Esophagus muscularis mucosa (tissue), 4 donors: Measurements from ENCODE around the gene VAMP3. TPM values are rescaled to one million over a fixed set of nuclear protein-coding genes. Genes with fewer than 3 reads are reported as not detected.

Source experiments
- DNase-seq: peaks from one replicate; pipeline ENCODE4 v3.0.0-alpha.2; 2017; ENCODE audit errors: extremely low spot score
- H3K27ac ChIP-seq, 4 donors: fragments of 200-600 bp; sonication (generic); replicated peaks in 1 of 4; 1 replicate in 3 of 4; 2 replicates in 1 of 4; pipeline ENCODE4 v1.5.1; 2016 to 2019; ENCODE audit warnings: mild to moderate bottlenecking in 1 of 4
- H3K27me3 ChIP-seq, 4 donors: fragments of 200-600 bp; sonication (generic); one replicate each; pipeline versions ENCODE4 v1.5.1 to v1.6.0; 2016 to 2019
- H3K36me3 ChIP-seq, 4 donors: fragments of 200-600 bp; sonication (generic); one replicate each; pipeline ENCODE4 v1.5.1; 2016 to 2019
- H3K4me1 ChIP-seq, 4 donors: fragments of 200-600 bp; sonication (generic); one replicate each; pipeline ENCODE4 v1.5.1; 2016 to 2019
- H3K4me3 ChIP-seq, 4 donors: fragments of 200-600 bp; sonication (generic); 1 replicate in 2 of 4; 2 replicates in 2 of 4; pipeline ENCODE4 v1.5.1; 2016 to 2019; ENCODE audit warnings: mild to moderate bottlenecking in 4 of 4, moderate library complexity in 1 of 4
- H3K9me3 ChIP-seq, 4 donors: fragments of 200-600 bp; sonication (generic); 1 replicate in 3 of 4; 2 replicates in 1 of 4; pipeline ENCODE4 v1.5.1; 2016 to 2019
- EP300 ChIP-seq: sonication (generic); formaldehyde crosslinking; IDR thresholded peaks from one replicate; pipeline ENCODE4 v1.6.1; 2017; ENCODE audit warnings: antibody characterized with exemption
- POLR2A ChIP-seq: fragments of 450-650 bp; IDR thresholded peaks from one replicate; pipeline ENCODE4 v1.6.1; 2017; ENCODE audit warnings: antibody characterized with exemption, moderate library complexity, mild to moderate bottlenecking, low read depth
- POLR2AphosphoS5 ChIP-seq, 2 donors: sonication (generic); formaldehyde crosslinking; IDR thresholded peaks; one replicate each; pipeline ENCODE4 v1.6.1; 2017; ENCODE audit warnings: antibody characterized with exemption in 2 of 2
- WGBS: methylation state at CpG from one replicate; pipeline ENCODE4 v1.1.5; 2018; 5-methylcytosine and 5-hydroxymethylcytosine counted together
- intact Hi-C: fragments of 100-400 bp; cut with DNase I; formaldehyde crosslinking; loops from one replicate; pipeline ENCODE4 v1.15.1; 2023
- total RNA-seq, 4 donors: library from RNA; depleted of rRNA; stranded (reverse); fragments of >200 nt; gene quantifications; one replicate each; pipeline versions ENCODE4 v1.1.0 to v1.2.1, GENCODE V29; 2016
- TF ChIP-seq, protein P1 (sequence below), 3 experiments: fragments of 200-600 bp in 2 of 3; fragments of 450-650 bp in 1 of 3; sonication (generic) in 2 of 3; IDR thresholded peaks; one replicate each; pipeline ENCODE4 v1.5.1; 2017 to 2019; ENCODE audit warnings: antibody characterized with exemption in 3 of 3, mild to moderate bottlenecking in 2 of 3, moderate library complexity in 1 of 3

Gene VAMP3
- total RNA-seq, 4 donors from 2014 or later = 90.3 to 114 (median 99.5) TPM

GRCh38 chr1:7770669-7770996 lies 463 bp upstream of the VAMP3 start:
- TF ChIP-seq EP300 = no peak
- TF ChIP-seq POLR2AphosphoS5 (IDR thresholded peaks at IDR 0.05) = no peak
- TF ChIP-seq POLR2A = no peak
- TF ChIP-seq, protein P1, sequence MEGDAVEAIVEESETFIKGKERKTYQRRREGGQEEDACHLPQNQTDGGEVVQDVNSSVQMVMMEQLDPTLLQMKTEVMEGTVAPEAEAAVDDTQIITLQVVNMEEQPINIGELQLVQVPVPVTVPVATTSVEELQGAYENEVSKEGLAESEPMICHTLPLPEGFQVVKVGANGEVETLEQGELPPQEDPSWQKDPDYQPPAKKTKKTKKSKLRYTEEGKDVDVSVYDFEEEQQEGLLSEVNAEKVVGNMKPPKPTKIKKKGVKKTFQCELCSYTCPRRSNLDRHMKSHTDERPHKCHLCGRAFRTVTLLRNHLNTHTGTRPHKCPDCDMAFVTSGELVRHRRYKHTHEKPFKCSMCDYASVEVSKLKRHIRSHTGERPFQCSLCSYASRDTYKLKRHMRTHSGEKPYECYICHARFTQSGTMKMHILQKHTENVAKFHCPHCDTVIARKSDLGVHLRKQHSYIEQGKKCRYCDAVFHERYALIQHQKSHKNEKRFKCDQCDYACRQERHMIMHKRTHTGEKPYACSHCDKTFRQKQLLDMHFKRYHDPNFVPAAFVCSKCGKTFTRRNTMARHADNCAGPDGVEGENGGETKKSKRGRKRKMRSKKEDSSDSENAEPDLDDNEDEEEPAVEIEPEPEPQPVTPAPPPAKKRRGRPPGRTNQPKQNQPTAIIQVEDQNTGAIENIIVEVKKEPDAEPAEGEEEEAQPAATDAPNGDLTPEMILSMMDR (IDR thresholded peaks at IDR 0.05) = no peak
- Histone ChIP-seq H3K4me1 (peaks cover 11 to 29% (median 26%) of the 10 kb centered on the region in 4 donors), H3K27me3 (no peaks in the 10 kb centered on the region), H3K4me3 (peak overlapping the region; percentile 82 to 99 (median 90)), H3K27ac (peak overlapping the region; percentile 91 to 96 (median 93)), H3K36me3 (peaks cover under 1 to 24% (median 4%) of the 10 kb centered on the region in 4 donors), H3K9me3 (no peaks in the 10 kb centered on the region)
- DNase-seq = no peak
- intact Hi-C loops = no loop called here
- 17% methylated on average over 6 of the region's 6 CpGs for WGBS

- Histone ChIP-seq H3K27ac (peak overlapping the region; percentile 91 to 96 (median 93)), H3K4me1 (peaks cover 11 to 30% (median 26%) of the 10 kb centered on the region in 4 donors), H3K27me3 (no peaks in the 10 kb centered on the region), H3K4me3 (peak overlapping the region; percentile 82 to 99 (median 90)), H3K9me3 (no peaks in the 10 kb centered on the region), H3K36me3 (peaks cover 4 to 37% (median 5%) of the 10 kb centered on the region in 4 donors)
- DNase-seq = no peak
- intact Hi-C loops = no loop called here
- WGBS = 22% methylated on average over 12 of the region's 12 CpGs
- TF ChIP-seq POLR2A = no peak
- TF ChIP-seq, protein P1 (IDR thresholded peaks at IDR 0.05) = no peak
- no peak for TF ChIP-seq POLR2AphosphoS5 (IDR thresholded peaks at IDR 0.05)
- TF ChIP-seq EP300 = no peak
These were observed 765 bp downstream of the VAMP3 start for GRCh38 chr1:7771823-7772299.

DNA sequence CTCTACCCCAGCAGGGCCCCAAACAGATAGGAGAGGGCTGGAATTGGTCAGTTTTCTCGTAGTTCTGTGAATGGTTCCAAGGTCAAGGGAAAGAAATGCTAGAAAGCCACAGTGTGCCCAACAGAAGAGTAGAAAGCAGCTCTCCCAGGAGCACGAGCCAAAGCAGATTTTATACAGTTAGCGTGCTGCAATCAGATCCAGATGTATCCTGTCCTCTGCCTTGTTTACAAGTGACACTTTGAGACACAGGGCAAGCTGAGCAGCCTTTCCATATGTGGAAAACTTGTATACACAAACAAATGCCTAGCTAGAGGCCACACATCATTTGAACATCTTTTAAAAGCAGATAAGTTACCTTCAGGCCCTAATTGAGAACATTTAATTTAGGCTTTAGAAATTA lies 6.5 kb downstream of the VAMP3 start:
- WGBS = 68% methylated on average over 3 of the region's 3 CpGs
- Histone ChIP-seq H3K4me1 (peaks cover 3 to 26% (median 15%) of the 10 kb centered on the region in 4 donors), H3K27ac (no peak overlapping the region), H3K9me3 (no peaks in the 10 kb centered on the region), H3K27me3 (no peaks in the 10 kb centered on the region), H3K4me3 (no peak overlapping the region), H3K36me3 (peaks cover 40 to 84% (median 47%) of the 10 kb centered on the region in 4 donors)
- no peak for TF ChIP-seq EP300
- TF ChIP-seq POLR2AphosphoS5 (IDR thresholded peaks at IDR 0.05) = no peak
- TF ChIP-seq, protein P1 (IDR thresholded peaks at IDR 0.05) = no peak
- TF ChIP-seq POLR2A = no peak
- intact Hi-C loops = no loop called here
- no peak for DNase-seq

- DNase-seq = no peak
- peaks cover 40 to 79% (median 47%) of the 10 kb centered on the region in 4 donors for H3K36me3 ChIP-seq
- WGBS = 91% methylated on average over 4 of the region's 4 CpGs
These were observed 7.1 kb downstream of the VAMP3 start for GRCh38 chr1:7778133-7778628.

More at GRCh38 chr1:7778133-7778628, 7.1 kb downstream of the VAMP3 start:
- Histone ChIP-seq H3K4me3 (no peak overlapping the region), H3K9me3 (no peaks in the 10 kb centered on the region), H3K27ac (no peak overlapping the region), H3K27me3 (no peaks in the 10 kb centered on the region), H3K4me1 (peaks cover 3 to 26% (median 15%) of the 10 kb centered on the region in 4 donors)
- intact Hi-C loops = no loop called here
- no peak for TF ChIP-seq POLR2A
- no peak for TF ChIP-seq POLR2AphosphoS5 (IDR thresholded peaks at IDR 0.05)
- TF ChIP-seq, protein P1 (IDR thresholded peaks at IDR 0.05) = no peak
- TF ChIP-seq EP300 = no peak
